WTC11 (cell line): ENCODE data around the gene ZNF343.

Source experiments
- TF ChIP-seq, protein P1 (sequence below): fragments of 200-600 bp; IDR thresholded peaks from 2 replicates; pipeline ENCODE4 v1.8.0; 2022; ENCODE audit warnings: antibody characterized with exemption
- TF ChIP-seq, protein P2 (sequence below): sonication (generic); formaldehyde crosslinking; IDR thresholded peaks from 2 replicates; pipeline ENCODE4 v1.8.0; 2023; ENCODE audit warnings: missing genetic modification reagents
- TF ChIP-seq, protein P3 (sequence below): sonication (generic); formaldehyde crosslinking; IDR thresholded peaks from 2 replicates; pipeline ENCODE4 v1.8.1; 2023; ENCODE audit warnings: mild to moderate bottlenecking, missing genetic modification reagents, moderate library complexity

DNA sequence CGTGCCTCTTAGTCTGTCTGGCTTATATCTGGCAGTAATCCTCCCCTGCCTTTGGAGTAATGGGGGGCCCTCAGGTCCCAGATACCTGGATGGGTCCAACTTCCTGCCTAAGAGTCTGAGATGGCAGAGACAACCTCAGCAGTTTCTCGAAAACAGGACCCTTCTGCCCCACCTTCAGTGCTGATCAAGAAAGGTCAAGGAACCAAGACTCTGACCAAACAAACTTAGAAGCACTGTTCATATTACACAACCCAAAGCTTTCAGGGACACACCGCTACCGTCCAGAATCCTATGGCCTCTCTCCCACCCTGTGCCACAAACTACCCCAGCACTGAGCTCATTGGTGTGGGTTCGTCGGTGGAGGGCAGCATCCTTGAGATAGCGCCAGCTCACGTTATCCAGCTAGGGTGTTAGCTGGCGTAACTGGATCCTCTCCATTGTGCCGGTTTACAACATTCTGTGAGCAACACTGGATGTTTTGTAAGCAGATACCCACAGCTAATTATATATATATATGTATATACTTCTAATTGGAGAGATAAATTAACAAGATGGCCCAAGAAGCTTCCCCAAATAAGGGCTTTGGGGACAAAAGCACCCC is 20.1 kb upstream of the ZNF343 start:
- TF ChIP-seq, protein P1, sequence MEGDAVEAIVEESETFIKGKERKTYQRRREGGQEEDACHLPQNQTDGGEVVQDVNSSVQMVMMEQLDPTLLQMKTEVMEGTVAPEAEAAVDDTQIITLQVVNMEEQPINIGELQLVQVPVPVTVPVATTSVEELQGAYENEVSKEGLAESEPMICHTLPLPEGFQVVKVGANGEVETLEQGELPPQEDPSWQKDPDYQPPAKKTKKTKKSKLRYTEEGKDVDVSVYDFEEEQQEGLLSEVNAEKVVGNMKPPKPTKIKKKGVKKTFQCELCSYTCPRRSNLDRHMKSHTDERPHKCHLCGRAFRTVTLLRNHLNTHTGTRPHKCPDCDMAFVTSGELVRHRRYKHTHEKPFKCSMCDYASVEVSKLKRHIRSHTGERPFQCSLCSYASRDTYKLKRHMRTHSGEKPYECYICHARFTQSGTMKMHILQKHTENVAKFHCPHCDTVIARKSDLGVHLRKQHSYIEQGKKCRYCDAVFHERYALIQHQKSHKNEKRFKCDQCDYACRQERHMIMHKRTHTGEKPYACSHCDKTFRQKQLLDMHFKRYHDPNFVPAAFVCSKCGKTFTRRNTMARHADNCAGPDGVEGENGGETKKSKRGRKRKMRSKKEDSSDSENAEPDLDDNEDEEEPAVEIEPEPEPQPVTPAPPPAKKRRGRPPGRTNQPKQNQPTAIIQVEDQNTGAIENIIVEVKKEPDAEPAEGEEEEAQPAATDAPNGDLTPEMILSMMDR: no peak
- TF ChIP-seq, protein P2, sequence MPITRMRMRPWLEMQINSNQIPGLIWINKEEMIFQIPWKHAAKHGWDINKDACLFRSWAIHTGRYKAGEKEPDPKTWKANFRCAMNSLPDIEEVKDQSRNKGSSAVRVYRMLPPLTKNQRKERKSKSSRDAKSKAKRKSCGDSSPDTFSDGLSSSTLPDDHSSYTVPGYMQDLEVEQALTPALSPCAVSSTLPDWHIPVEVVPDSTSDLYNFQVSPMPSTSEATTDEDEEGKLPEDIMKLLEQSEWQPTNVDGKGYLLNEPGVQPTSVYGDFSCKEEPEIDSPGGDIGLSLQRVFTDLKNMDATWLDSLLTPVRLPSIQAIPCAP: no peak
- TF ChIP-seq, protein P3, sequence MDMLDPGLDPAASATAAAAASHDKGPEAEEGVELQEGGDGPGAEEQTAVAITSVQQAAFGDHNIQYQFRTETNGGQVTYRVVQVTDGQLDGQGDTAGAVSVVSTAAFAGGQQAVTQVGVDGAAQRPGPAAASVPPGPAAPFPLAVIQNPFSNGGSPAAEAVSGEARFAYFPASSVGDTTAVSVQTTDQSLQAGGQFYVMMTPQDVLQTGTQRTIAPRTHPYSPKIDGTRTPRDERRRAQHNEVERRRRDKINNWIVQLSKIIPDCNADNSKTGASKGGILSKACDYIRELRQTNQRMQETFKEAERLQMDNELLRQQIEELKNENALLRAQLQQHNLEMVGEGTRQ (CRISPR knock-in tag): no peak
